Stimulated activated naive CD8-positive, alpha-beta T cell treated with anti-CD3 and anti-CD28 coated beads, Interleukin-15, Interleukin-2, amounts not matched to agents 100 ng/mL and 50 ng/mL, for 24 hours (primary cell): ENCODE measurements around the gene TNFRSF13B.
"Not testable (repeated sequence)": the region's sequence is repeated elsewhere in the genome, so short reads cannot be mapped to it uniquely, and the experiment has no call there.

Source experiments
- H3K27ac Mint-ChIP-seq: one replicate; pipeline ENCODE4 v1.8.0; 2021; ENCODE audit warnings: mild to moderate bottlenecking, mixed read lengths
- H3K27me3 Mint-ChIP-seq: one replicate; pipeline ENCODE4 v1.8.0; 2021; ENCODE audit warnings: mixed read lengths
- H3K36me3 Mint-ChIP-seq: one replicate; pipeline ENCODE4 v1.8.0; 2021; ENCODE audit warnings: low read depth, mixed read lengths
- H3K4me1 Mint-ChIP-seq: one replicate; pipeline ENCODE4 v1.8.0; 2021; ENCODE audit warnings: low read depth, mixed read lengths
- H3K4me3 Mint-ChIP-seq: one replicate; pipeline ENCODE4 v1.8.0; 2021; ENCODE audit warnings: mild to moderate bottlenecking, mixed read lengths
- H3K9me3 Mint-ChIP-seq: one replicate; pipeline ENCODE4 v1.8.0; 2021; ENCODE audit warnings: mixed read lengths

The TNFRSF13B gene

GRCh38 chr17:16924696-16925440 is 47.0 kb downstream of the TNFRSF13B start:
- no peak overlapping the region for H3K4me3 Mint-ChIP-seq
- no peaks in the 10 kb centered on the region for H3K27me3 Mint-ChIP-seq
- H3K4me1 Mint-ChIP-seq, result no peaks in the 10 kb centered on the region
- no peak overlapping the region for H3K27ac Mint-ChIP-seq
- H3K9me3 Mint-ChIP-seq, result no peaks in the 10 kb centered on the region
- H3K36me3 Mint-ChIP-seq, result no peaks in the 10 kb centered on the region

DNA sequence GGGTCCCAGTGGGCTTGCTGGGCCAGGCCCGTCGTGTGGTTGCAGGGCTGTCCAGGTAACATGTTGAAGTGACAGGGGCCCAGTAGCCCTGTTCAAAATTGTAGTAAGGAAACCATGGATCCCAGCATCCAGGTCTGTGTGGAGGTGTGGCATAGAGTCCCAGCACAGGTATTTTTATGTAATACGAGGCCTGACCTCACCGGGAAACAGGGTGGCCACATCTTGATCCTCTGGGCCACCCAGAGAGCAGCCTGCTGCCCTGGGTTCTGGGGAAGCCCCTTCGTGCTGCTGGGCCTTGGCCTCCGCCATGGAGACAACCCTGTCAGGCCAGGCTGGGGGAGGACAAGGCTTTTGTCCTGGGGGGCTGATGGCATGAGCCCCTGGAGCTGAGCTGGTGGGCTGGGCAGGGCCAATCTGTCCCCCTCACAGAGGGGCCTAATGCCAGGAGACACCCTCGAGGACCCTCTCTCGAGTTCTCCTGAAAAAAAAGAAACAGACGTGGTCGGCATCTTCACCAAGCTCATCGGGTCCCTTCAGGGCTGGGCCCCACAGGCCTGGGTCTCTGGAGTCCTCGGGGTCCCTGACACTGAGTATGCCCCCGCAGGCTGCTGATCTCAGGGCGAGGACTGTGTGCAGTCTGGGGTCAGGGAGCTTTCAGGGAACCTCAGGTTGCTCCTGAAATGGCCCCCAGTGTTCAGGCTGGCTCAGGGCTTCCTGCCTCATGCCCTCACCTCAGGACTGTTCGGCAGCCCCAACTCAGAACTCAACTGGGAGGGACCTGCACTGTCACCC is 47.8 kb downstream of the TNFRSF13B start:
- Mint-ChIP-seq H3K4me3 (no peak overlapping the region), H3K4me1 (no peaks in the 10 kb centered on the region), H3K36me3 (no peaks in the 10 kb centered on the region)

GRCh38 chr17:16923097-16923903 is 48.6 kb downstream of the TNFRSF13B start:
- no peak overlapping the region for H3K4me3 Mint-ChIP-seq
- H3K9me3 Mint-ChIP-seq, result no peaks in the 10 kb centered on the region
- no peaks in the 10 kb centered on the region for H3K4me1 Mint-ChIP-seq
- no peaks in the 10 kb centered on the region for H3K36me3 Mint-ChIP-seq
- H3K27me3 Mint-ChIP-seq, result no peaks in the 10 kb centered on the region
- H3K27ac Mint-ChIP-seq, result no peak overlapping the region

More for the DNA sequence above, 47.8 kb downstream of the TNFRSF13B start:
- Mint-ChIP-seq H3K27me3 (no peaks in the 10 kb centered on the region), H3K9me3 (no peaks in the 10 kb centered on the region), H3K27ac (no peak overlapping the region)

DNA sequence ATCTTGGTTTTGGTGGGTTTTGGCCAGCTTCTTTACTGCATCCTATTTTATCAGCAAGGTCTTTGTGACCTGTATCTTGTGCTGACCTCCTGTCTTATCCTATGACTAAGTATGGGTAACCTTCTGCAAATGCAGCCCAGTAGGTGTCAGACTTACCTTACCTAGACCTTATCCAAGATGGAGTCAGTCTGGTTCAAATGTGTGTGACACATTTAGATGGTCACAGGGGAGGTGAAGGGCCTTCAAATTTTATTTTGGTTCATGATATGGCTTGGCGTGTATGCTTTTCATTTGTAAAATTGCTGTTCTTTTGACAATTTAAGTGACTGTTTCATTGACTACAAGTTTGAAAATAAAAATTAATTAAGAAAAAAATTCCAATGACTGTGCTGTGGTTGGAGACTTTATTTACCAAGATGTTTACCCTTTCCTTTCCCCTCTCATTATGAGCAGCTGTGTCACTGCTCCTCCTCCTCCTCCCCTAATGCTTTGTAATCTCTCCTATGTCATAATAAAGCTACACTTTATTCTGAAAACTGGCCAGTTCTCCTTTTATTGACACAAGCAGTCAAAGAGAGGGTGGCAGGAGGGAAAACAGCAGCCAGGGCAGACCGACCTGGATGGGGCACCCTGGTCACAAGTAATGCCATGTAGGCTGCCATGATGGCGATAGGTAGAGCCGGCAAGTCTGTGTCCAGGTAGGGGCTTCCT is 49.4 kb downstream of the TNFRSF13B start:
- no peak overlapping the region for H3K27ac Mint-ChIP-seq
- no peaks in the 10 kb centered on the region for H3K27me3 Mint-ChIP-seq
- no peaks in the 10 kb centered on the region for H3K36me3 Mint-ChIP-seq
- no peaks in the 10 kb centered on the region for H3K9me3 Mint-ChIP-seq
- no peak overlapping the region for H3K4me3 Mint-ChIP-seq
- no peaks in the 10 kb centered on the region for H3K4me1 Mint-ChIP-seq

- H3K9me3 Mint-ChIP-seq, H3K36me3 Mint-ChIP-seq, H3K27me3 Mint-ChIP-seq, H3K27ac Mint-ChIP-seq, H3K4me3 Mint-ChIP-seq, H3K4me1 Mint-ChIP-seq: not testable (repeated sequence)
These were observed 50.5 kb downstream of the TNFRSF13B start for GRCh38 chr17:16921451-16921850.

DNA sequence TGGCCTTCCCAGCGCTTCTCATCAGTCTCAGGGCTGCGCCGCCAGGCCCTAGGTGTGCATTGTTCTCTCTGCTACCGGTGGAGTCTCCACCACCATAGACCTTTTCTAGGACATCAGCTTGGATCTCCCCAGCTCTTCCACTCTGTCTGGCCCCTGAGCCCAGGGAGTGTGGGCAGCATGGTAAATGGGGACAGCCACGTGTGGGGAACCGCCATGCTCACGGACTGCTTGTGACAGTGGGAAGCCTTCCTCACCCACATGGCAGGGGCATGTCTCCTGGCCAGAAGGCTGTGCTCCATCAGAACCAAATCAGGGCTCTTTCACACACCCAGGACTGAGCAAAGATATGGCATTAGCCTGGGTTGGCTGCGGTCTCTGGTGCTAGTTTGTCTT is 51.3 kb downstream of the TNFRSF13B start:
- Mint-ChIP-seq H3K27me3 (no peaks in the 10 kb centered on the region), H3K27ac (no peak overlapping the region), H3K4me3 (no peak overlapping the region)

GRCh38 chr17:16919663-16920627 is 52.0 kb downstream of the TNFRSF13B start:
- no peaks in the 10 kb centered on the region for H3K27me3 Mint-ChIP-seq
- no peaks in the 10 kb centered on the region for H3K9me3 Mint-ChIP-seq
- no peak overlapping the region for H3K27ac Mint-ChIP-seq
- H3K4me3 Mint-ChIP-seq, result no peak overlapping the region
- no peaks in the 10 kb centered on the region for H3K36me3 Mint-ChIP-seq
- no peaks in the 10 kb centered on the region for H3K4me1 Mint-ChIP-seq

More for the DNA sequence above, 51.3 kb downstream of the TNFRSF13B start:
- Mint-ChIP-seq H3K9me3 (no peaks in the 10 kb centered on the region), H3K36me3 (no peaks in the 10 kb centered on the region), H3K4me1 (no peaks in the 10 kb centered on the region)

GRCh38 chr17:16918443-16918842 is 53.5 kb downstream of the TNFRSF13B start:
- Mint-ChIP-seq H3K27me3 (no peaks in the 10 kb centered on the region), H3K27ac (no peak overlapping the region), H3K4me1 (no peaks in the 10 kb centered on the region), H3K36me3 (no peaks in the 10 kb centered on the region), H3K9me3 (no peaks in the 10 kb centered on the region), H3K4me3 (no peak overlapping the region)

- H3K27ac Mint-ChIP-seq, result no peak overlapping the region
- no peaks in the 10 kb centered on the region for H3K27me3 Mint-ChIP-seq
- no peak overlapping the region for H3K4me3 Mint-ChIP-seq
- H3K9me3 Mint-ChIP-seq, result no peaks in the 10 kb centered on the region
- H3K36me3 Mint-ChIP-seq, result no peaks in the 10 kb centered on the region
- H3K4me1 Mint-ChIP-seq, result no peaks in the 10 kb centered on the region
These were observed 54.1 kb downstream of the TNFRSF13B start for GRCh38 chr17:16917671-16918394.

DNA sequence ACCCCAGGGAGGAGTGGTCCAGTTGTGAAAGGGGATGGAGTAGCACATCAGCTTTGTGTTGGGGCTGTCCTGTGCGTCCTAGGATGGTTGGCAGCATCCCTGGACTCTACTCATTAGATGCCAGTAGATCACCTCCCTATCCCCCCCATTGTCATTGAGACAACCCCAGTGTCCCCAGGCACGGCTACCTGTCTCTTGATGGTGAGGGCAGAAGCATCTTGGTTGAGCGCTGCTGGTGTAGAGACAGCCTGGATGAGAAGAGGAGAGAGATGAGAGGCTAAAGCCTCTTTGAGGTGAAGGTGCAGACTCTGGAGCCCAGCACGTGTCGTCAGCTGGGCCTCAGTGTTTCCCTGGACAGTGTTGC is 55.4 kb downstream of the TNFRSF13B start:
- Mint-ChIP-seq H3K4me3 (no peak overlapping the region), H3K27ac (no peak overlapping the region)

GRCh38 chr17:16915752-16916556 is 56.0 kb downstream of the TNFRSF13B start:
- Mint-ChIP-seq H3K27me3 (no peaks in the 10 kb centered on the region), H3K4me1 (peaks cover 8% of the 10 kb centered on the region), H3K9me3 (no peaks in the 10 kb centered on the region), H3K36me3 (no peaks in the 10 kb centered on the region), H3K27ac (no peak overlapping the region), H3K4me3 (no peak overlapping the region)

More for the DNA sequence above, 55.4 kb downstream of the TNFRSF13B start:
- Mint-ChIP-seq H3K9me3 (no peaks in the 10 kb centered on the region), H3K27me3 (no peaks in the 10 kb centered on the region), H3K36me3 (no peaks in the 10 kb centered on the region), H3K4me1 (peaks cover 5% of the 10 kb centered on the region)

DNA sequence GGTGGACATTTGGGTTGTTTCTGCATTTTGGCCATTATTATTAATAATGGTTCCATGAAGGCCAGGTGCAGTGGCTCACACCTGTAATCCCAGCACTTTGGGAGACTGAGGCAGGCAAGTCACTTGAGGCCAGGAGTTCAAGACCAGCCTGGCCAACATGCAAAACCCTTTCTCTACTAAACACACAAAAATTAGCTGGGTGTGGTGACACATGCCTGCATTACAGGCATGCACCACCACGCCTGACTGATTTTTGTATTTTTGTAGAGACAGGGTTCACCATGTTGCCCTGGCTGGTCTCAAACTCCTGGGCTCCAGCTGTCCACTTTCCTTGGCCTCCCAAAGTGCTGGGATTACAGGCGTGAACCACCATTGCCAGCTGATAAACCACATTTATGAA is 58.5 kb downstream of the TNFRSF13B start:
- Mint-ChIP-seq H3K4me1 (peaks cover 8% of the 10 kb centered on the region), H3K4me3 (no peak overlapping the region), H3K36me3 (no peaks in the 10 kb centered on the region), H3K27me3 (no peaks in the 10 kb centered on the region), H3K27ac (no peak overlapping the region), H3K9me3 (no peaks in the 10 kb centered on the region)
